Measurements from ENCODE around the gene TMEM198. TPM values are rescaled to one million over a fixed set of nuclear protein-coding genes. Genes with fewer than 3 reads are reported as not detected.

TMEM198 gene
- total RNA-seq, 1 experiment from 2014 or later: 1.1 TPM

- no peaks in the 10 kb centered on the region for H3F3A ChIP-seq (ENCODE audit: low read length, unreplicated experiment)
- peak overlapping the region; percentile 44 for H3K4me3 ChIP-seq (ENCODE audit: low read length)
- intact Hi-C loops (cut with micrococcal nuclease): no loop called here
- H3K9me3 ChIP-seq (ENCODE audit: low read length): no peaks in the 10 kb centered on the region
- H3K79me2 ChIP-seq (ENCODE audit: low read length): no peaks in the 10 kb centered on the region
- H3K9ac ChIP-seq (ENCODE audit: low read length): no peak overlapping the region
- TF ChIP-seq EZH2phosphoT487 (IDR thresholded peaks at IDR 0.05; ENCODE audit: borderline replicate concordance, low read length) (no peak), CTCF (conservative IDR thresholded peaks at IDR 0.05; ENCODE audit: low read depth, low read length) (peak; percentile 66), EZH2 (IDR thresholded peaks at IDR 0.05; ENCODE audit: low read length, unreplicated experiment) (no peak)
- ATAC-seq (peak; percentile 81), DNase-seq (peak; percentile 61)
- BruUV-seq (replicated peaks): no TSS peak
- no peak overlapping the region for H3K27ac ChIP-seq (ENCODE audit: low read length)
- no peaks in the 10 kb centered on the region; the same call in 1 of the 2 replicates for H3K4me1 ChIP-seq (ENCODE audit: insufficient read depth, low read length)
- POLR2A ChIA-PET (ENCODE audit: unreplicated experiment): interaction anchor here (0.6 kb wide), 3 partner anchors 12 to 42 kb away, joined by 3 to 41 read pairs (median 3); no protein-coding TSS in a partner anchor
- no peaks in the 10 kb centered on the region for H4K20me1 ChIP-seq (ENCODE audit: low read length)
- no peak overlapping the region for H2AFZ ChIP-seq (ENCODE audit: low read length)
- no peaks in the 10 kb centered on the region for H3K9me2 ChIP-seq (replicated peaks; ENCODE audit: low read length)
- peaks cover 47% of the 10 kb centered on the region for H3K27me3 ChIP-seq (ENCODE audit: low read length)
- H3K4me2 ChIP-seq (ENCODE audit: low read length): peak overlapping the region; percentile 71
- CTCF ChIA-PET: interaction anchor here (0.6 to 1.6 kb wide), 10 partner anchors 9 to 51 kb away, joined by 3 to 22 read pairs (median 8); partner anchors contain the start of gene GMPPA
- H3K36me3 ChIP-seq (ENCODE audit: low read depth, low read length): no peaks in the 10 kb centered on the region
Measured at GRCh38 chr2:219509780-219510511, 33.9 kb upstream of the TMEM198 start.

- no peak overlapping the region for H3K27ac ChIP-seq (ENCODE audit: low read length)
- H4K20me1 ChIP-seq (ENCODE audit: low read length): no peaks in the 10 kb centered on the region
- no TSS peak for BruUV-seq (replicated peaks)
- H3F3A ChIP-seq (ENCODE audit: low read length, unreplicated experiment): no peaks in the 10 kb centered on the region
- H3K79me2 ChIP-seq (ENCODE audit: low read length): no peaks in the 10 kb centered on the region
- no peak for DNase-seq
- intact Hi-C loops (cut with micrococcal nuclease): no loop called here
- ATAC-seq: no peak
- no peak overlapping the region for H2AFZ ChIP-seq (ENCODE audit: low read length)
- H3K4me3 ChIP-seq (ENCODE audit: low read length): no peak overlapping the region; the same call in 1 of the 2 replicates
- CTCF ChIA-PET: interaction anchor here (0.6 to 1.4 kb wide), 7 partner anchors 8 to 35 kb away, joined by 3 to 15 read pairs (median 7); partner anchors contain the start of gene GMPPA
- no peak overlapping the region for H3K9ac ChIP-seq (ENCODE audit: low read length)
- H3K36me3 ChIP-seq (ENCODE audit: low read depth, low read length): no peaks in the 10 kb centered on the region
- H3K27me3 ChIP-seq (ENCODE audit: low read length): peaks cover 47% of the 10 kb centered on the region
- peak overlapping the region; percentile 71 for H3K4me2 ChIP-seq (ENCODE audit: low read length)
- no peaks in the 10 kb centered on the region; the same call in 1 of the 2 replicates for H3K4me1 ChIP-seq (ENCODE audit: insufficient read depth, low read length)
- TF ChIP-seq EZH2 (IDR thresholded peaks at IDR 0.05; ENCODE audit: low read length, unreplicated experiment) (no peak), EZH2phosphoT487 (IDR thresholded peaks at IDR 0.05; ENCODE audit: borderline replicate concordance, low read length) (no peak), CTCF (conservative IDR thresholded peaks at IDR 0.05; ENCODE audit: low read depth, low read length) (0 out of 2 replicates have a peak, but pooled peaks have one; percentile 6)
- no peaks in the 10 kb centered on the region for H3K9me3 ChIP-seq (ENCODE audit: low read length)
- POLR2A ChIA-PET (ENCODE audit: unreplicated experiment): no interaction called here
- no peaks in the 10 kb centered on the region for H3K9me2 ChIP-seq (replicated peaks; ENCODE audit: low read length)
Measured at GRCh38 chr2:219510512-219511135, 33.2 kb upstream of the TMEM198 start.

Data from PC-3 (cell line).